GM12878 (cell line): ENCODE data around the gene IFT88.

Experiments
- CTCF ChIP-seq, 3 experiments: IDR thresholded peaks in 2 of 3; conservative IDR thresholded peaks in 1 of 3; 2 replicates each; pipeline ENCODE4 v1.5.1; 2011; ENCODE audit warnings: low read depth in 3 of 3, low read length in 3 of 3, mild to moderate bottlenecking in 3 of 3, control low read depth in 2 of 3, moderate library complexity in 2 of 3, inconsistent platforms in 1 of 3, mixed read lengths in 1 of 3; ENCODE audit not compliant: control insufficient read depth in 2 of 3, insufficient read depth in 1 of 3; ENCODE audit errors: extremely low read depth in 1 of 3
- EGR1 ChIP-seq, 2 experiments: IDR thresholded peaks; 1 replicate in 1 of 2; 2 replicates in 1 of 2; pipeline ENCODE4 v1.6.1; 2011 to 2012; ENCODE audit warnings: low read depth in 2 of 2, low read length in 2 of 2, borderline replicate concordance in 1 of 2, mild to moderate bottlenecking in 1 of 2, moderate library complexity in 1 of 2
- POLR2A ChIP-seq: IDR thresholded peaks from 2 replicates; pipeline ENCODE4 v1.6.1; 2011; ENCODE audit warnings: low read depth, mild to moderate bottlenecking, low read length
- POLR2AphosphoS5 ChIP-seq: IDR thresholded peaks from 2 replicates; pipeline ENCODE4 v1.6.1; 2011; ENCODE audit warnings: mild to moderate bottlenecking, low read length, inconsistent platforms
- REST ChIP-seq: IDR thresholded peaks from 2 replicates; pipeline ENCODE4 v1.6.1; 2012; ENCODE audit warnings: mild to moderate bottlenecking, low read depth, low read length

- TF ChIP-seq POLR2AphosphoS5 (no peak), EGR1 (IDR thresholded peaks at IDR 0.05; ENCODE audit: borderline replicate concordance in 1 of 2, low read depth in 2 of 2, low read length in 2 of 2) (no peak), CTCF (IDR thresholded peaks at IDR 0.05 in 2 of 3, conservative IDR thresholded peaks at IDR 0.05 in 1 of 3; ENCODE audit: control insufficient read depth in 2 of 3, extremely low read depth in 1 of 3, insufficient read depth in 1 of 3, low read depth in 3 of 3, low read length in 3 of 3) (peak; percentile 48 to 57 (median 54); a peak in 5 of 6 replicates), POLR2A (peak; percentile 65), REST (no peak)
These were observed 137.0 kb downstream of the IFT88 start for GRCh38 chr13:20703780-20704458.
